ENCODE measurements around the gene RBM24. TPM values are rescaled to one million over a fixed set of nuclear protein-coding genes. Genes with fewer than 3 reads are reported as not detected.

The RBM24 gene
- total RNA-seq, 1 experiment from 2014 or later = not detected

GRCh38 chr6:17293395-17293794 lies 12.2 kb downstream of the RBM24 start:
- TF ChIP-seq, protein P1, sequence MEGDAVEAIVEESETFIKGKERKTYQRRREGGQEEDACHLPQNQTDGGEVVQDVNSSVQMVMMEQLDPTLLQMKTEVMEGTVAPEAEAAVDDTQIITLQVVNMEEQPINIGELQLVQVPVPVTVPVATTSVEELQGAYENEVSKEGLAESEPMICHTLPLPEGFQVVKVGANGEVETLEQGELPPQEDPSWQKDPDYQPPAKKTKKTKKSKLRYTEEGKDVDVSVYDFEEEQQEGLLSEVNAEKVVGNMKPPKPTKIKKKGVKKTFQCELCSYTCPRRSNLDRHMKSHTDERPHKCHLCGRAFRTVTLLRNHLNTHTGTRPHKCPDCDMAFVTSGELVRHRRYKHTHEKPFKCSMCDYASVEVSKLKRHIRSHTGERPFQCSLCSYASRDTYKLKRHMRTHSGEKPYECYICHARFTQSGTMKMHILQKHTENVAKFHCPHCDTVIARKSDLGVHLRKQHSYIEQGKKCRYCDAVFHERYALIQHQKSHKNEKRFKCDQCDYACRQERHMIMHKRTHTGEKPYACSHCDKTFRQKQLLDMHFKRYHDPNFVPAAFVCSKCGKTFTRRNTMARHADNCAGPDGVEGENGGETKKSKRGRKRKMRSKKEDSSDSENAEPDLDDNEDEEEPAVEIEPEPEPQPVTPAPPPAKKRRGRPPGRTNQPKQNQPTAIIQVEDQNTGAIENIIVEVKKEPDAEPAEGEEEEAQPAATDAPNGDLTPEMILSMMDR (IDR thresholded peaks at IDR 0.05; ENCODE audit: insufficient read depth in 1 of 2, low read depth in 1 of 2, low read length in 1 of 2, severe bottlenecking in 1 of 2, unreplicated experiment in 1 of 2) = no peak
- H3K4me3 Mint-ChIP-seq (ENCODE audit: unreplicated experiment) = no peak overlapping the region
- Histone ChIP-seq H3K4me1 (no peaks in the 10 kb centered on the region), H3K27me3 (replicated peaks; ENCODE audit: control insufficient read depth, insufficient read depth, low read length) (no peaks in the 10 kb centered on the region), H3K4me3 (ENCODE audit: low read depth, low read length) (no peak overlapping the region), H3K9me3 (no peaks in the 10 kb centered on the region), H3K36me3 (ENCODE audit: control insufficient read depth, insufficient read depth, low read length) (no peaks in the 10 kb centered on the region)
- peaks cover 8% of the 10 kb centered on the region for H3K27me3 Mint-ChIP-seq (ENCODE audit: insufficient read depth, unreplicated experiment)
- no peaks in the 10 kb centered on the region for H3K36me3 Mint-ChIP-seq (ENCODE audit: insufficient read depth, unreplicated experiment)
- ChIA-PET POLR2A (no interaction called here), CTCF (no interaction called here)
- no peaks in the 10 kb centered on the region for H3K4me1 Mint-ChIP-seq (ENCODE audit: low read depth, unreplicated experiment)
- H3K9me3 Mint-ChIP-seq (ENCODE audit: unreplicated experiment) = no peaks in the 10 kb centered on the region
- no peak overlapping the region for H3K27ac Mint-ChIP-seq (ENCODE audit: unreplicated experiment)
- DNase-seq = no peak
- intact Hi-C loops (cut with micrococcal nuclease; ENCODE audit: unreplicated experiment) = no loop called here
- no TSS peak for BruUV-seq (replicated peaks)

DNA sequence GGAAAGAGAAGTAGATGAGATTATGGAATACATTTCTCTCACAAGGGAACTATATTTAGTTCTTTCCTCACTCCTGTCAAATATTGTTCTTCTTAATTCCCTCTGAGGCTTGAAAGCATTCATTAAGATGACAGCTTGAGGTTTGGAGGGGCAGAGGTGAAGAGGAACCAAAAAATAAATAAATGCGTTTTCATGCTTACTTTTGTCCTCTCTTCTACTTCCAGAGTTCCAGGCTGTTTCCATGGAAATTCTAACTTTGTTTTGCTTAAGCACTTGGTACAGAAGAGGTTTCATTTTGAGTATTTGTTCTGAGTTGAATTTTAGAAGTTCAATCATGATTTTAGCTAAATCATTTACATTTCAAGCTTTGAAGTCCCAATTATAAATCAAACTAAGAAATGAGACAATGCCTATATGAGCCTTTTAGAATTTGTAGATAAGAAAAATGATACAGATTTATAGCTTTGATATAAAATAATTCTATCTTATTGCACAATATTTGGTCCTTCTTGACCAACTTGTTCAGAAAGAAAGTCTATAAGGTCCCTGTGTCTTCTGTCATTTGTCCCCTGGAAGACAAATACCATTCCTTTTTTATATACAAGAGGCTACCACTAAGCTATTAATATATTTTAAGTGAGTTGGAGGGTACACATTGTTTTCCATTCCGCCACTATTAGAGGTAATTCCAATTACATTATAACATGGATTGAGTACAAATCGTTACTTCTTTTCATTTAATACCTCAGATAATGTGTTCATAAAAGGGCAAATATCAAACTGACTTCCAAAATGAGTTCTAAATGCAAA lies 16.3 kb downstream of the RBM24 start:
- POLR2A ChIA-PET = no interaction called here
- BruUV-seq (replicated peaks) = no TSS peak

GRCh38 chr6:17298257-17298656 lies 17.1 kb downstream of the RBM24 start:
- Histone ChIP-seq H3K36me3 (ENCODE audit: control insufficient read depth, insufficient read depth, low read length) (no peaks in the 10 kb centered on the region), H3K4me1 (no peaks in the 10 kb centered on the region), H3K27me3 (replicated peaks; ENCODE audit: control insufficient read depth, insufficient read depth, low read length) (no peaks in the 10 kb centered on the region), H3K4me3 (ENCODE audit: low read depth, low read length) (no peak overlapping the region), H3K9me3 (no peaks in the 10 kb centered on the region)
- Mint-ChIP-seq H3K27ac (ENCODE audit: unreplicated experiment) (no peak overlapping the region), H3K36me3 (ENCODE audit: insufficient read depth, unreplicated experiment) (no peaks in the 10 kb centered on the region), H3K27me3 (ENCODE audit: insufficient read depth, unreplicated experiment) (peaks cover 3% of the 10 kb centered on the region), H3K4me1 (ENCODE audit: low read depth, unreplicated experiment) (no peaks in the 10 kb centered on the region), H3K9me3 (ENCODE audit: unreplicated experiment) (no peaks in the 10 kb centered on the region), H3K4me3 (ENCODE audit: unreplicated experiment) (no peak overlapping the region)
- no TSS peak for BruUV-seq (replicated peaks)
- TF ChIP-seq, protein P1 (IDR thresholded peaks at IDR 0.05; ENCODE audit: insufficient read depth in 1 of 2, low read depth in 1 of 2, low read length in 1 of 2, severe bottlenecking in 1 of 2, unreplicated experiment in 1 of 2) = no peak
- POLR2A ChIA-PET = no interaction called here
- DNase-seq = no peak
- CTCF ChIA-PET = no interaction called here
- intact Hi-C loops (cut with micrococcal nuclease; ENCODE audit: unreplicated experiment) = no loop called here

More for the DNA sequence above, 16.3 kb downstream of the RBM24 start:
- intact Hi-C loops (cut with micrococcal nuclease; ENCODE audit: unreplicated experiment) = no loop called here
- no peaks in the 10 kb centered on the region for H3K27me3 ChIP-seq (replicated peaks; ENCODE audit: control insufficient read depth, insufficient read depth, low read length)
- no peak overlapping the region for H3K4me3 Mint-ChIP-seq (ENCODE audit: unreplicated experiment)
- no peaks in the 10 kb centered on the region for H3K36me3 ChIP-seq (ENCODE audit: control insufficient read depth, insufficient read depth, low read length)
- no peaks in the 10 kb centered on the region for H3K4me1 Mint-ChIP-seq (ENCODE audit: low read depth, unreplicated experiment)
- H3K27ac Mint-ChIP-seq (ENCODE audit: unreplicated experiment) = no peak overlapping the region
- no peaks in the 10 kb centered on the region for H3K4me1 ChIP-seq
- no peak for DNase-seq
- no peak overlapping the region for H3K4me3 ChIP-seq (ENCODE audit: low read depth, low read length)
- peaks cover 3% of the 10 kb centered on the region for H3K27me3 Mint-ChIP-seq (ENCODE audit: insufficient read depth, unreplicated experiment)
- TF ChIP-seq, protein P1 (IDR thresholded peaks at IDR 0.05; ENCODE audit: insufficient read depth in 1 of 2, low read depth in 1 of 2, low read length in 1 of 2, severe bottlenecking in 1 of 2, unreplicated experiment in 1 of 2) = no peak
- H3K9me3 Mint-ChIP-seq (ENCODE audit: unreplicated experiment) = no peaks in the 10 kb centered on the region
- CTCF ChIA-PET = no interaction called here
- no peaks in the 10 kb centered on the region for H3K9me3 ChIP-seq
- H3K36me3 Mint-ChIP-seq (ENCODE audit: insufficient read depth, unreplicated experiment) = no peaks in the 10 kb centered on the region

Data from Caco-2 (cell line).